HG03103 (cell line): ENCODE data around the gene MCTP2.

ENCODE experiments used
- ATAC-seq: cut with Tn5 transposase; IDR thresholded peaks from one replicate; pipeline ENCODE4 v1.9.1; 2021; ENCODE audit warnings: low read depth; ENCODE audit not compliant: unreplicated experiment

MCTP2 gene

DNA sequence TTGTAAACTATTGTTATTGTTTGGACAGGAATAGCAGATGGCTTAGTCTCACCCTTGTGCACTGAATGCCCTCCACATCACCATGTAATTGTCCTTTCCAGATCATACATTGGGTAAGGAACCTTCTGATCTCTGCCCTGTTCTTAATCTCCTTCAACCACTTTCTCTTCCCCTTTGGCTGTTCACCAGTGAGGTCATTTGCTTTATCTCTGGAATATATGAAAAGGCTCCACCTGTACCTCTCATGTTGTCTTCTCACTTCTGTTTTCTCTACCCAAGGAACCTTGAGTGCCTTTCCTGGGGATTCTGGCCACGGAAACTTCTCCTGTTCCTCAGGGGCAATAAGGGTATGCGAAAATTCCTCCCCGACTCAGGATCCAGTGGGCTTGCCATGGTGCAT is 28.5 kb downstream of the MCTP2 start:
- ATAC-seq, result peak; percentile 33

DNA sequence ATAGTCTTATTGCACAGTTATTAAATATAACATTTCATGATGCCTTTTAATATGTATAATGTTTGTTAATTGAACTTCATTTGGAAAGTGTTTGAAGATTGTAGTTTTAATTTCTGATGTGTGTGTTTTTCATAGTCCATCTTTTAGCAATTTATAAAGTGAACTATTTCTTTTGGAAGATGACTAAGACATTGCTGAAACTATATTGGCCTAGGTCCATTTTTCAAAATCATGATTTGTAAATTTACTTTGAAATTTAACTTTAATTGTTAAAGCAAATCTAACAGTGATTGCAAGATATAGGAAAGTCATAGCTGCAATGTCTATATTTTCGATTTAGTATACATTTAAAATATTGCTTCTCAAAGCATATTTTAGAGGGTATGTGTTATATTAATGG is 30.8 kb downstream of the MCTP2 start:
- no peak for ATAC-seq

DNA sequence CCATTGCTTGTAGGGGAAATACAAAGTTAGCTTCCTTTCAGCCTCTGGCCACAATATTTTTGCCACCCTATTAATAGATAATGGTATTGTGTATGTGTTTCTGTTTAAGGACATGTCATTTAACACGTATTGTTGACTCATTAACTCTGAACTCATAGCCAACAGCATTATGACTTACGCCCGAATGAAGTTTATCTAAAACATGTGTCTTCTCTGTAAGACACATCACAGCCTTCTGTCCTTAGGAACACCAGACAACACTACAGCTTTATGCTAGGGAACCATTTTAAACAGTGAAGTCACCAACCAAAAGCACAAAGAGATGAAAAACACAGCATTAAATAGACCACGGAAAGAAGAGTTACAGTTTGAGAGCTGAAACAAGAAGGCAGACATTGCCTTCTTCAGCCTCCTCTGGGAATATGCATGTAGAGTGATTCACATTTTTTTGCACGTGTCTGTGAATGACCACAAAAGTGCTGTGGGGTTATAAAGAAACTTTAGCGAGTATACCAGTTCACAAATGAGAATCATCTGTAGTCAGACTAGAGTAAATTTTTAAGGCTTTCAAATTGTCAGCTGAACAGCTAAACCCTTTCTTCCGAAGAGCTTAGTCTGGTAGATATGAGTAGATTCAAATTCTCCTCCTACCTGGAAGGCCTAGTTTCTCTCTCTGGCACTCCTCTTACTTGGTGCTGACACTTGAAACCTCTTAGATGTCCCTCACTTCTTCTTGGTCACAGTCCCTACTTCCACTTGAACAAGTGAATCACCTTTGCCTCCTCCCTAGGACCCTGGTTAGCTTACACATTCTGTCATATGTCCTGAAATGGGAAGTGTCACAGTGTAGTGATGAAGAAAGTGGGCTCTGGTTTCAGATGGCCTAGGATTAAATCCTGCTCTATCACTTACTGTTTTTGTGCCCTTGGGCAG is 32.2 kb downstream of the MCTP2 start:
- ATAC-seq, result peak; percentile 40

DNA sequence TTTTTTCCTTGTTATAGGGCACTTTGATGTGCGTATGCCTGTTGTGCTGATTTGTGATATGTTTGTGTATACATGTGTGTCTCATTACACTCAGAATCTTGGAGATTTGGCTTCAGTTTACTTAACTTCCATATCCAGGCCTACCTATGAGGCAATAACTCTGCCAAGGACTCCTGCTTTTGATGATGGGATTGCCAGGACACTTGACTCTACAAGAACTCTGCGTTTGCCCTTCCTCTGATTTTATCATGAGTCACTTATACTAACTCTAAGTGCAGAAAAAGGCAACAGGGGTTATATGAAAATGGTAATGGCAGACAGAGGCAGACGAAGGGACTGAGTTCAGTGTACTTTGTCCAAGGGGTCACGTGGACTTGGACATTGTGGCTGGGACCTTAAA is 33.6 kb downstream of the MCTP2 start:
- no peak for ATAC-seq

DNA sequence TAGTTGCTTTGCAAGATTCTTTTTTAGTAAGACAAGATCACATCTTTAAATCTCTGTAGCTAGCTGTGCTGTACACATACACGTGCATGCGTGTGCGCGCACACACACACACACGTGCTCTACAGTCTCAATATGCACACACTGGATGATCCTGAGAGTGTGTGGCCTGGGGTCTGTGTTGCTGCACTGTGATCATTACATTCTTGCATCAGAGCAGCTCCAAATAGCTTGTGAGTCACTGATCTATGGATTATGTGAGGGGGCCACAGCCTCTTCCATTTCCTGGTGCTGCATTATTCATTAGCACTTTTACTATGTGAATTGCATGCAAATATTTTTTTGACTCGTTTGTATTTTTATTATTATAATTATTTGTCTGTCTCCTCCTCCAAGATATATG is 34.6 kb downstream of the MCTP2 start:
- ATAC-seq, result no peak

DNA sequence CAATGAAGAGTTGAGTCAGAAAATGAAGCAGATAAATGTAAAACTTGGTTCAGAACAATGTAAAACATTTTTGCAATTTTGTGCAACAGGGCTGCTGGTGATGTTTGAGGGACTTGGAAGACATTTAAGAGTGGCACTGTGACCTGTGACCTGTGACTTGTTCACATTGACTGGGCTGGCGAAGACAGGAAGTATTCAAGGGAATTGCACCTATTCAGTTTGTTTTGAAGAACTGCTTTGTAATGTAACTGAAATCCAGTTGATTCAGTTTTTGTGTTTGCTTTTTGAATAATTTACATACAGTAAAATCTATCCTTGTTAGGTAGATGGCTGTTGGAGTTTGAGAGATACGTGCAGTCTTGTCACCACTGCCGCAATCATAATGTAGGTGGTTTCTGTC is 35.4 kb downstream of the MCTP2 start:
- ATAC-seq, result no peak

DNA sequence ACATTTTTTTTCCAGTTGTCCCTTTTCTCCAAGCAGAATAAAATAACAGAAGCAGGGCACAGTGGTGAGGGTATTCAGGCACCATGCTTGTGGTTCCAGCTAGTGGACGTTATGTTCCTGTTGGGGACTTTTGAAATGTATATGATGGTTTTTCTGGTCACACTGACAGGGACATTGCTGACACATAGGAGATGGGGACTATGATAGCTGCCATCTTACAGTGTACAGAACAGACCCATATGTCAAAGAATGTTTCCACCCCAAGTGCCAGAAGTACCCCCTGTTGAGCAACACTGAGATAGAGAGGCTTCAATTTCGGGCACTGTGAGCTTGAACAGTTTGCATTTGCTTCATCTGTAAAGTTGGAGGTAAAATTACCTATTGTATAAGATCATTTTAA is 38.6 kb downstream of the MCTP2 start:
- ATAC-seq, result no peak

DNA sequence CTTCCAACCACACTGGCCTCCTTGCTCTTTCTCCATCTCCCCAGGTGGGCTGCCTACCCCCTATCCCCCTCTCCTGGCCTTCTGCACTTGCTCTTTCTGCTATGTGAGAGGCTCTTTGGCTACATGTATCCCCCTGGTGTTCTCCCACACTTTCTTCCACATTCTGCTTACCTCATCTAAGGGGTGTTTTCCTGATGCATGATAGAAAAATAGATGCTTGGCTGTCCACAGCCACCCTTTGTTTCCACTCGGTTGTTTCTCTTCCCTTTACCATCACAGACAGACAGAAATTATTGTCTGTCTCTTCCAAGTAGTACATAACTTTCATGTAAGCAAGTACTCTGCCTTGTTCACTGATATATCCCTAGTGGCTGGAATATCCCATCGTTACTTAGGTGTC is 39.2 kb downstream of the MCTP2 start:
- no peak for ATAC-seq

DNA sequence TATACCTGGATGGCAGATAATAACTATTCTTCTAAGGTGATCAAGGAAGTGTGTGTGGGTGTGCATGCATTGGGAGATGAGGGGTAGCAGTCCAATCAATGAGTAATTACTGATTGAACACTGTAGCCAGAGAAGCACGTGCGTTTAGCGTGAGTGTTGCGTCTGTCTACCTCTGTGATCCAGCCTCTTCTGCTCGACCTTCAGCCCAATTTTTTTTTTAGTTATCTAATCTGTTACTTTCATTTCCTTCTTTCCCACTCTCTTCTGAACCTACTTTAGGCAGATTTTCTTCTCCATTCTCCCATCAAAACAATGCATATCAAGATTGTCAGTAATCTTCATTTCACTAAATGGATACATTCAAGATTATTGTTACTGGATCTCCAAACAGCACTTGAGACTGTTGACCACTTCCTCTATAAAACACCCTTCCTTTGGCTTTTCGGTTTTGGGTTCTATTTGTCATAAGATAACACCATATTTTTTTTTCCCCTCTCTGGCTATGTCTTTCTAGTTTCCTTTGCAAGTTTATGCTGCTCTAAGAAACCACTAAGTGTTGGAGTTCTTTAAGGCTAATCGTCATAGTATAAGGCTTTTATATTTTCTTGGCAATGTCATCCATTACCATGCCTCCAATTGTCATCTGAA is 41.0 kb downstream of the MCTP2 start:
- ATAC-seq, result peak; percentile 72

DNA sequence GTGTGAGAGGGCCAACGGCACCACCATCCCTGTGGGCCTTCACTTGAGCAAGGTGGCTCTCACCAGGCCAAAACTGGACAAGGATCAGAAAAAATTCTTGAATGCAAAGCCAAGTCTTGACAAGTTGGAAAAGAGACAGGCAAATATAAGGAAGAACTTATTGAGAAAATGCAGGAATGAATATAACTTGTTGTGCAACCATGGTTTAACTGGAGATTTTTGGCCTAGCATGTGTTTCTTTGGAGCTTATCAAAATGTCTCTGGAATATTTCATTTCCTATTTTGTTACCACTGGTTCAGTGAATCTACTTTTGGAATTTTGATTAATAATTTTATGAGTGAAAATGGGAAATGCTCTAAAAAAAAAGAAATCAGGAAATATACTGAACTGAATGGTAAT is 42.5 kb downstream of the MCTP2 start:
- no peak for ATAC-seq

DNA sequence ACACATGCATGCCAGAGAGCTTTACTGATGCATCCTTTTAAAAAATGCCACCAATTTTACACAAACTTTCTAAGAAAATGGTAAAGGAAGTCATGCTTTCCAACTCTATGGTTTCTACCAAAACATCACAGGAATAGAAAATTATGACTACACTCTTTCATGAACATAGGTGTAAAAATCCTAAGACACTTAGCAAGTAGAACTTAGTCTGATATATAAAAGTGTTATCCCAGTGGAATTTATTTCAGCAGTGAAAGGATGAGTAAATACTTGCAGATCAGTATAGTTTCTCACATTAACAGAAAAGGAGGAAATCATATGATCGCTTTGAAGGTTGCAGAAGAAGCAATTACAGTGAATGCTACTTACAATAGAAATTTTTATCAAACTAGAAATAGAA is 43.4 kb downstream of the MCTP2 start:
- ATAC-seq, result no peak

DNA sequence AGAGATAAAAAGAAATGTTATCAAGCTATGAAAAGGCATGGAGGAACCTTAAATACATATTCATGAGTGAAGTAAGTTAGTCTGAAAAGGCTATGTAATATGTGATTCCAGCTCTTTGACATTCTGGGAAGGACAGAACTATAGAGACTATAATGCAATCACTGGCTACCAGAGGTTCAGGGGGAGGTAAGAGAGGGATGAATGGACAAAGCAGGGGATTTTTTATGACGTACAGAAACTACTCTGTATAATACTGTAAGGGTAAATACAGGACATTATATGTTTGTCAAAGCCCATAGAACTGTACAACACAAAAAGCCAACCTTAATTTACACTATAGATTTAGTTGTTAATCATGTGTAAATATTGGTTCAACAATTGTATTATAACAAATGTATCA is 46.1 kb downstream of the MCTP2 start:
- ATAC-seq, result no peak

DNA sequence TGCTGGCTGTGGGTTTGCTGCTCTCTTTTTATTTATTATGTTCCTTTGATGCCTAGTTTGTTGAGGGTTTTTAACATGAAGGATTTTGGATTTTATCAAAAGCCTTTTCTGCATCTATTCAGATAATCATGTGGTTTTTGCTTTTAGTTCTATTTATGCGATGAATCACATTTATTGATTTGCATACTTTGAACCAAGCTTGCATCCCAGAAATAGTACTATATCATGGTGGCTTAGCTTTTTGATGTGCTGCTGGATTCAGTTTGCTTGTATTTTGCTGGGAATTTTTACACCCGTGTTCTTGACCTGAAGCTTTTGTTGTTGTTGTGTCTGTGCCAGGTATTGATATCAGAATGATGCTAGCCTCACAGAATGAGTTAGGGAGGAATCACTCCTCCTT is 48.4 kb downstream of the MCTP2 start:
- ATAC-seq, result no peak

DNA sequence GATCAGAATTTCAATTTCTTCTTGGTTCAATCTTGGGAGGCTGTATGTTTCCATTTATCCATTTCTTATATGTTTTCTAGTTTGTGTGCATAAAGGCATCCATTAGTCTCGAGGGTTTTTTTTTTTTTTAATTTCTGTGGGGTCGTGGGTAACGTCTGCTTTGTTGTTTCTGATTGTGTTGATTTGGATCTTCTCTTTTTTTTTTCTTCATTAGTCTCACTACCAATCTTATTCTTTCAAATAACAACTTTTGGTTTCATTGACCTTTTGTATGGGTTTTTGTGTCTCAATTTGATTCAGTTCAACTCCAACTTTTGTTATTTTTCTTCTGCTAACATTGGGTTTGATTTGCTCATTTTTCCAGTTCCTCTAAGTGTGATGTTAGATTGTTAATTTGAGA is 48.9 kb downstream of the MCTP2 start:
- ATAC-seq, result no peak

DNA sequence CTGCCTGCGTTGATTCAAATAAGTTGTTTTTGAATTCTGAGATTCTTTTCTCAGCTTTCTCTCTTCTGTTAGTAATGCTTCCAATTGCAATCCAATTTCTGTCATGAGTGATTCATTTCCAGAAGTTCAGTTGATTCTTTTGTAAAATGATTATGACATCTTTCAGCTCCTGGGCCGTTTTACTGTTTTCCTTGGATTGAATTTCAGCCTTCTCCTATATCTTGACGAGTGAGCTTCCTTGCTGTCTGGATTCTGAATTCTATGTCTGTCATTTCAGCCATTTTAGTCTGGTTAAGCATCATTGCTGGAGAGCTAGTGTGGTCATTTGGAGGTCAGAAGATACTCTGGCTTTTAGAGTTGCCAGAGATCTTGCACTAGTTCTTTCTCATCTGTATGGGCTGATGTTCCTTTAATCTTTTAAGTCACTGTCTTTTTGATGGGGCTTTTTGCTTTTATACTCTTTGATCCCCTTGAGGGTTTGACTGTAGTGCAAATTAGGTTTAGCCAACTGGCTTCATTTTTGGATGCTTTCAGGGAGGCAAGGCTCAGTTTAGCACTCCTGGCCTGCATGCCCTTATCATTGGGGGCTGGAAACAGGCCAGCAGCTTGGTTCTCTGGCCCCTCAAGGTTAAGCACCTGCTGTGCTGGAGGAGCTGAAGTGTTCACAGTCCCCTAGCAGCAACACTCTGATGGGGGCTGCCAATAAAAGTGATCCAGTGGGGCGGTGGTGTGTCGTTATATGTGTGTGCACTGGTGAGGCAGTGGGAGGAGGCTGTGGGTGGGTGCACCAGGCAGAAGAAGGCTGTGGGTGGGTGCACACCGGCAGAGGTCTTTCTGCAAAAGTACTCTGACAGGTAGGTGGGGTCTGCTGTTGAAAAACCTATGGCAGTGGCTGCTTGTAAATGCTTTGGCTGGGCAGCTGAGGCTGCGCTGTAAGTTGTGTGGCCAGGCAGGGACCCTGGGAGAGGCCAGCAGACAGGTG is 51.2 kb downstream of the MCTP2 start:
- ATAC-seq, result no peak

DNA sequence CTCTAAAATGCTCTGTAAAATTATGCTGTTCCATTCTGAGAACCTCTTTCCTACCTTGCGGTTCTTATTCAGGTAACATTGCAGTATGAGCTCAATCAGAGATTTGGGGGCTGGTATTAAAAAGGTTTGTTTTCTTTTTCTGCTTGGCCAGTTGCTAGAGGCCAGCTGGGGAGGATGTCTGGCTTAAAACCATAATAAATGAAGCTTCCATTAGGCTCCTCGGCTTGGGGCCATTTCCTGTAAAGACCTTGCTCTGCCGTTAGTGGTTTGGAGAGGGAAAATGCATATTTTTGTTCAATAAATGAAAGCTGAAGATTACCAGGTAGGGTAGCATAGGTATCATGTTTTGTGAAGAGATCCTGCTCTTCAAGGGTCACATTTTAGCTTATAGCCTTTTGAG is 55.2 kb downstream of the MCTP2 start:
- no peak for ATAC-seq

DNA sequence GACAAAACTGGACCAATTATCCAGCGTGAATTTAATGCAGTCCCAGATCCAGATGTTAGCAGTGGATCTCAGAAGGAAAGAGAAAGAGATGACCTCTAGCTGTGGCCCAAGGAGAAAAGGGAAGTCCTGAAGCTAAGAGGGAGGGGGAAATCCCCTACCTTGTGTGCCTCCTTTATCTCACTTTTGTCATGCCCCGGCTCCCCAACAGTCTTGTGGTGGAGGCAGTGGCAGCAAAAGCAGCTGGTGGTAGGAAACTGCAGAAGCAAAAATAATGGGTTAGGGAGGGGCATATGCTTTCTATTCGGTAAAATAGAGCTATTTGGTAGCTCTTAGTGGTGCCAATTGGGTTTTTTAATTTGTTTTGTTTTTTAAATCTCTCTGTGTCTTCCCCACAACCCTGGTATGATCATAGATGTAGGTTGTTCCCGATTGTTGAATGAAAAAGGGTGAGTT is 56.5 kb downstream of the MCTP2 start:
- ATAC-seq, result peak; percentile 99

DNA sequence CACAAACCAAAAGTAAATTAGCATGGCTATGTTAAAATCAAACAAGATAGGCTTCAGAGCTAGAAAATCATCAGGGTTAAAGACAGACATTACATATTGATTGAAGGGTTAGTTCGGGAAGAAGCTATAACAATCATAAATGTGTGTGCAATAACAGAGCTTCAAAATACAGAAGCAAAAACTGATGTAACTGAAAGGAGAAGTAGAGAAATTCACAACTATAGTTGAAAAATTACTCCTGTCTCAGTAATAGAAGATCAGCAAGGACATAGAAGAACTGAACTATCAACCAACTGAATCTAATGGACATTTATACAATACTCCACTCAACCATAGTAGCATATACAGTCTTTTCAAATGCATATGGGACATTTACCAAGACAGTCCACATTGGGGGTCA is 59.4 kb downstream of the MCTP2 start:
- no peak for ATAC-seq

DNA sequence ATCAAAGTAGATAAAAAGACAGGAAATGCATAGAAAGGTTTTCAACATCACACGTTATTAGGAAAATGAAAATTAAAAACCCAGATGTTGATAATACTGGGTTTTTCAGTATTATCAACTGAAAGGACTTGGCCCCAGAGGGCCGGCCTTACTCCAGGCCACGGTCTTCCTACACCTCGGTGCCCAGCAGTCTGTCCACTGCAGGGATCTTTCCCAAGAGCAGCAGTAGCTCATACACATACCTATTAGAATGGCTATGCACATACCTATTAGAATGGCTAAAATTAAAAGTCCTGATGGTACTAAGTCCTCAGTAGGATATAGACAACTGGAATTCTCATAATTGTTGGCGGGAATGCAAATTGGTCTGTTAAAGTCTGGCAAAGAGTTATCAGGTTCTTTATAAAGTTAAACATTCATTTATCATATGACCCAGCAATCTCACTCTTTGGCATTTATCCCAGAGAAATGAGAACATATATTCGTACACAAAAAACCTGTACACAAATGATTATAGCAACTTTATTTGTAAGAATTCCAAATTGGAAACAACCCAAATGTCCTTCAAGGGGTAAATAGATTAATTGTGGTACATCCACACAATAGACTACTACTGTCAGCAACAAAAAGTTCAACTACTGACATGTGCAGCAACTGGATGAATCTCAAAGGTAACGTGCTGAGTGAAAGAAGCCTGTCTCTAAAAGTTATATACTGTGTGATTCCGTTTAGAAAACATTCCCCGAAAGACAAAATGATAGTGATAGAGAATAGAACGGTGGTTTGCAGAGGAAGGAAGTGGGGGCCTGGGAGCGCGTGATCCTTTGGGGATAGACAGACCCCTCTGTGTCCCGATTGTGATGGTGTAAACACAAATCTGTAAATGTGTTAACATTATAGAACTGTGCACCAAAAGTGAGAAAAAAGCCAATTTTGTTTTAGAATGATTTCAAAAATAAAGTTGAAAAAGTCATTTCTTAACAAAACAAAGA is 62.3 kb downstream of the MCTP2 start:
- no peak for ATAC-seq

DNA sequence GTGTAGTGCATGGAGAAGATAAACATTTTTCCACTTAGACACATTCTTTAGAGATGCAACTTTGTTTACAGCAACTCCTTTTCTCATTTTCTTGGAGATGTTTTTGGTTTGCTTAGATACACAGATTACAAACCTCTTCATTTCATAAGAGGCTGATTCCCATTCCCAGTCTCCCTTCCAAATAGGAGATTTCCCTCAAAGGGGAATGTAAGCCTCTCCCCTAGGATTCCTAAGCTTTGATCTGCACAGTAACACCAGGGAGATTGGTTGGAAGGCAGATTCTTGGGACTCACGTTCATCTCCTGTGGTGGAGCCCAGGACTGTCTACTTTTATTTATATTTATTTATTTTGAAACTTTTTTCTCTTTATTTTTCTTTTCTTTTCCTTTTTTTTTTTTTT is 63.2 kb downstream of the MCTP2 start:
- ATAC-seq, result no peak
